Right lobe of liver (tissue), 6 donors: ENCODE results near the gene ZGRF1. TPM values are rescaled to one million over a fixed set of nuclear protein-coding genes. Genes with fewer than 3 reads are reported as not detected.

Experiments used
- ATAC-seq, 4 donors: fragments of 200-7000 bp; cut with Tn5 transposase; one replicate each; pipeline ENCODE4 v1.9.1; 2020; ENCODE audit warnings: mild to moderate bottlenecking in 4 of 4, moderate library complexity in 4 of 4
- DNase-seq, 3 donors: peaks; one replicate each; pipeline ENCODE4 v3.0.0-alpha.2; 2020
- H3K27ac ChIP-seq, 3 donors: fragments of 200-600 bp; one replicate each; pipeline ENCODE4 v1.8.0; 2022
- H3K27me3 ChIP-seq, 2 donors: fragments of 200-600 bp; one replicate each; pipeline ENCODE4 v1.8.0; 2022
- H3K36me3 ChIP-seq, 4 donors: fragments of 200-600 bp; sonication (generic) in 1 of 4; one replicate each; pipeline versions ENCODE4 v1.5.1 to v1.8.0; 2017 to 2022; ENCODE audit warnings: control low read depth in 1 of 4
- H3K4me1 ChIP-seq, 4 donors: fragments of 200-600 bp; sonication (generic) in 1 of 4; one replicate each; pipeline versions ENCODE4 v1.5.1 to v1.8.0; 2017 to 2022; ENCODE audit warnings: control low read depth in 1 of 4
- H3K4me3 ChIP-seq, 3 donors: fragments of 200-600 bp; one replicate each; pipeline ENCODE4 v1.8.0; 2022
- H3K9me3 ChIP-seq, 4 donors: fragments of 200-600 bp; sonication (generic) in 1 of 4; one replicate each; pipeline versions ENCODE4 v1.5.1 to v1.8.0; 2017 to 2022; ENCODE audit warnings: control low read depth in 1 of 4
- POLR2A ChIP-seq: fragments of 450-650 bp; IDR thresholded peaks from one replicate; pipeline ENCODE4 v1.6.1; 2017; ENCODE audit warnings: antibody characterized with exemption, mild to moderate bottlenecking
- WGBS: methylation state at CpG from one replicate; pipeline ENCODE4 v1.1.6; 2018; ENCODE audit warnings: low coverage, low lambda C conversion rate; ENCODE audit not compliant: insufficient coverage; ENCODE audit errors: missing lambda C conversion rate; 5-methylcytosine and 5-hydroxymethylcytosine counted together
- intact Hi-C, 2 donors: fragments of 100-400 bp; cut with DNase I; formaldehyde crosslinking; loops; one replicate each; pipeline versions ENCODE4 v1.11.2 to v1.14.1; 2022
- total RNA-seq, 6 experiments: library from RNA; depleted of rRNA in 2 of 6; stranded (reverse); fragments of >200 nt in 2 of 6; fragmentation: NEBNext Ultra II Directional in 3 of 6; extraction: Animal tissue kit (Norgen Biotek cat#: 25700) in 3 of 6; gene quantifications; one replicate each; pipeline versions ENCODE4 v1.1.0 to v1.2.4, GENCODE V29; 2016 to 2023
- TF ChIP-seq, protein P1 (sequence below), 4 donors: fragments of 200-600 bp in 3 of 4; fragments of 450-650 bp in 1 of 4; IDR thresholded peaks; one replicate each; pipeline versions ENCODE4 v1.5.1 to v1.8.0; 2016 to 2022; ENCODE audit warnings: antibody characterized with exemption in 4 of 4, mild to moderate bottlenecking in 2 of 4
- donor health status: DM: no; HTN: yes; CAD: no.
- donor health status: DM: no; HTN: no; CAD: no.
- donor health status: DM: no; HTN: no; CAD: no.
- donor health status: DM: no; HTN: yes; CAD: no.
- donor health status: DM: no; HTN: yes; CAD: no.

Gene ZGRF1
- total RNA-seq, 6 experiments from 2014 or later, result 0.71 to 3.7 (median 2.0) TPM

DNA sequence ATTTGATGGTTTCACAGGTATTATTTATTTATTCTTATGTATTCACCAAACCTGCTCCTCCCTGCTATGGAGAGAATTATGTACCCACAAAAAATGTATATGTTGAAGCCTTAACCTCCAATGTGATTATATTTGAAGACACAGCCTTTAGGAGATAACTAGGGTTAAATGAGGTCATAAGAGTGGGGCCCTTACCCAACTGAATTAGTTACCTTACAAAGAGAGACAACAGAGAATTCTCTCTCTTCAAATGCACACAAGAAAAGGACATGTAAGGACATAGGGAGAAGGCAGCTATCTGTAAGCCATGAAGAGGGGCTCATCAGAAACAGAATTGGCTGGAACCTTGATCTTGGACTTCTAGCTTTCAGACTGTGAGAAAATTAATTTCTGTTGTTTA, 44.0 kb downstream of the ZGRF1 start:
- ATAC-seq (no peak), DNase-seq (no peak)
- H3K4me1 ChIP-seq, result no peaks in the 10 kb centered on the region
- intact Hi-C loops, result no loop called here
- H3K27ac ChIP-seq, result no peak overlapping the region
- no peaks in the 10 kb centered on the region for H3K9me3 ChIP-seq
- TF ChIP-seq POLR2A, result no peak
- TF ChIP-seq, protein P1, sequence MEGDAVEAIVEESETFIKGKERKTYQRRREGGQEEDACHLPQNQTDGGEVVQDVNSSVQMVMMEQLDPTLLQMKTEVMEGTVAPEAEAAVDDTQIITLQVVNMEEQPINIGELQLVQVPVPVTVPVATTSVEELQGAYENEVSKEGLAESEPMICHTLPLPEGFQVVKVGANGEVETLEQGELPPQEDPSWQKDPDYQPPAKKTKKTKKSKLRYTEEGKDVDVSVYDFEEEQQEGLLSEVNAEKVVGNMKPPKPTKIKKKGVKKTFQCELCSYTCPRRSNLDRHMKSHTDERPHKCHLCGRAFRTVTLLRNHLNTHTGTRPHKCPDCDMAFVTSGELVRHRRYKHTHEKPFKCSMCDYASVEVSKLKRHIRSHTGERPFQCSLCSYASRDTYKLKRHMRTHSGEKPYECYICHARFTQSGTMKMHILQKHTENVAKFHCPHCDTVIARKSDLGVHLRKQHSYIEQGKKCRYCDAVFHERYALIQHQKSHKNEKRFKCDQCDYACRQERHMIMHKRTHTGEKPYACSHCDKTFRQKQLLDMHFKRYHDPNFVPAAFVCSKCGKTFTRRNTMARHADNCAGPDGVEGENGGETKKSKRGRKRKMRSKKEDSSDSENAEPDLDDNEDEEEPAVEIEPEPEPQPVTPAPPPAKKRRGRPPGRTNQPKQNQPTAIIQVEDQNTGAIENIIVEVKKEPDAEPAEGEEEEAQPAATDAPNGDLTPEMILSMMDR (IDR thresholded peaks at IDR 0.05), result no peak
- no peak overlapping the region for H3K4me3 ChIP-seq
- no peaks in the 10 kb centered on the region for H3K27me3 ChIP-seq
- H3K36me3 ChIP-seq, result no peaks in the 10 kb centered on the region

DNA sequence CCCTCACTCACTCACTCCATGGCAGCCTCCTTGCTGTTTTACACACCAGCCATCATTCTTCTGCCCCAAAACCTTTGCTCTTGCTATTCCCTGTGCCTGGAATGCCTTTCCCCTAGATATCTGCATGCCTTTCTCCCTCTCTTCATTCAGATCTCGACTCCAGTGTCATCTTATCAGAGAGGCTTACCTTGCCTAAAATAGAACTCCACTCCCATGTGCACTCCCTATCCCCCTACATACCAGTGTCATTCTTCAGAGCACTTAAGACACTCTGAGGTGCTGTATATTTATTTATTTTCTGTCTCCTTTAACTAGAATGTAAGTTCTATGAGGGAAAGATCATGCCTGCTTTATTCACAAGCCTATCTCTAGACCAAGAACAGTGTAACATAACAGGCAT, 45.1 kb downstream of the ZGRF1 start:
- H3K27ac ChIP-seq, result no peak overlapping the region
- no peaks in the 10 kb centered on the region for H3K9me3 ChIP-seq
- ATAC-seq (no peak), DNase-seq (no peak)
- no peaks in the 10 kb centered on the region for H3K36me3 ChIP-seq
- H3K27me3 ChIP-seq, result no peaks in the 10 kb centered on the region
- 37% methylated on average over 1 of the region's 1 CpG for WGBS
- TF ChIP-seq POLR2A, result no peak
- TF ChIP-seq, protein P1 (IDR thresholded peaks at IDR 0.05), result no peak
- no peak overlapping the region for H3K4me3 ChIP-seq
- no peaks in the 10 kb centered on the region for H3K4me1 ChIP-seq
- intact Hi-C loops, result no loop called here

DNA sequence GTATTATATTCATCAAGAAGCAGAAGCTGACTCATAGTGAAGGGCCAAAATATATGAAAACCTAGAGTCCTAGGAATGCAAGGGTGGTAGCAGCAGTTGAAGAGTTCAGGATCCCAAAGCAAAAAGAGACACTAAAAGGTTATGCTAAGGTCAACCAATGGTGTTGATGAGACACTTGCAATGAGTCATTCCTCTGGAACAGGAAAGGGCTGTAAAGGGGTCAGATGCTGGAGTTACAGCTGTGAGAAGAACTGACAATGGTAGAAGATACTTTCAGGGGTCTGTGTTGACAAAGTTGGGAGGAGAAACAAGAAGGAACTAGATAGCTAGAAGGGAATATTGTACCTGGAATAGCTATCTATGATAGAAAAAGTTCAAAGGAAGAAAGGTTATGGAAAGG, 47.5 kb downstream of the ZGRF1 start:
- DNase-seq (no peak), ATAC-seq (no peak)
- no peaks in the 10 kb centered on the region for H3K4me1 ChIP-seq
- H3K4me3 ChIP-seq, result no peak overlapping the region
- H3K9me3 ChIP-seq, result no peaks in the 10 kb centered on the region
- intact Hi-C loops, result no loop called here
- H3K36me3 ChIP-seq, result no peaks in the 10 kb centered on the region
- H3K27ac ChIP-seq, result no peak overlapping the region
- no peaks in the 10 kb centered on the region for H3K27me3 ChIP-seq
- no peak for TF ChIP-seq POLR2A
- TF ChIP-seq, protein P1 (IDR thresholded peaks at IDR 0.05), result no peak

DNA sequence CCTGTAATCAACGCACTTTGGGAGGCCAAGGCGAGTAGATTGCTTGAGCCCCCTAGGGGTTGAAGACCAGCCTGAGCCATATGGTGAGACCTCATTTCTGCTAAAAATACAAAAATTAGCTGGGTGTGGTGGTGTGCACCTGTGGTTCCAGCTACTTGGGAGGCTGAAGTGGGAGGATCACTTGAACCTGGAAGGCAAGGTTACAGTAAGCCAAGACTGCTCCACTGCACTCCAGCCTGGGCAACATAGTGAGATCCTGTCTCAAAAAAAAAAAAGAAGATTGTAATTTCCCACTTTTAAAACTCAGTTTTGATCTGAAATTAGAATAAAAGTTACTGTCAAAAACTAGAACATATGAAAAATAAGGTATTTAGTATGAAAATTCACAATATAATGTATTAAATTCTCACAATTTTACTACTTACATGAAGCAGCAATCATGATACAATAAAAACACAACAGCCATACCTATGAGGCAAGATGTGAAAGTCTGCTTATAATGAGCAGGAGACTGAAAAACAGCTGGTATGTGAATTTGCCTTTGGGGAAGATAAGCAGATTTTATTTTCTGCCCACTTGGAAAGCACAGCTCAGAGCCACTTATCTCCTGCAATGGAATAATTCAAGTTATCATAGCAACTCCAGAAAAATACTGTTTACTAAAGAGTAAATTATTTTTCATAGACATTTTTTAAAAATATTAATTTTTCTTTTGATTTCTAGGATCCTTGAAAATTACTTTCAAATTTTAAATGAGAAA, 50.6 kb downstream of the ZGRF1 start:
- intact Hi-C loops, result no loop called here
- no peaks in the 10 kb centered on the region for H3K36me3 ChIP-seq
- no peak for TF ChIP-seq POLR2A
- TF ChIP-seq, protein P1 (IDR thresholded peaks at IDR 0.05), result no peak
- DNase-seq (no peak), ATAC-seq (no peak)
- H3K4me1 ChIP-seq, result no peaks in the 10 kb centered on the region
- no peaks in the 10 kb centered on the region for H3K27me3 ChIP-seq
- WGBS, result 100% methylated on average over 2 of the region's 2 CpGs
- no peak overlapping the region for H3K4me3 ChIP-seq
- no peak overlapping the region for H3K27ac ChIP-seq
- H3K9me3 ChIP-seq, result no peaks in the 10 kb centered on the region

DNA sequence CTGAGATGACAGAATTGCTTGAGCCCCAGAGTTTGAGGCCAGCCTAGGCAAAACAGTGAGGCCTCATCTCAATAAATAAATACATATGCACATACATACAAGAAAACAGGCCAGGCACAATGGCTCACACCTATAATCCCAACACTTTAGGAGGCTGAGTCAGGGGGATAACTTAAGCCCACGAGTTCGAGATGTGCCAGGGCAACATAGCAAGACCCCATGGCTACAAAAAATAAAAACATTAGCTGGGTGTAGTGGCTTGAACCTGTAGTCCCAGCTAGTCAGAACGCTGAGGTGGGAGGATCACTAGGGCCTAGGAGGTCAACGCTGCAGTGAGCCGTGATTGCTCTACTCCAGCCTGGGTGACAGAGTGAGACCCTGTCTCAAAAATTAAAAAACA, 69.2 kb downstream of the ZGRF1 start:
- H3K36me3 ChIP-seq, result no peaks in the 10 kb centered on the region
- TF ChIP-seq POLR2A, result no peak
- TF ChIP-seq, protein P1 (IDR thresholded peaks at IDR 0.05), result no peak
- no peaks in the 10 kb centered on the region for H3K4me1 ChIP-seq
- H3K27me3 ChIP-seq, result no peaks in the 10 kb centered on the region
- ATAC-seq (no peak), DNase-seq (no peak)
- no peak overlapping the region for H3K4me3 ChIP-seq
- intact Hi-C loops, result no loop called here
- WGBS, result 81% methylated on average over 4 of the region's 5 CpGs
- H3K27ac ChIP-seq, result no peak overlapping the region
- no peaks in the 10 kb centered on the region for H3K9me3 ChIP-seq
